Measurements from ENCODE around the gene DCBLD1.

The DCBLD1 gene

GRCh38 chr6:117473401-117473800 lies 9.1 kb upstream of the DCBLD1 start:
- DNase-seq: no peak

- DNase-seq: no peak
Observed at GRCh38 chr6:117477988-117478852, 4.3 kb upstream of the DCBLD1 start.

GRCh38 chr6:117478853-117479231 lies 3.6 kb upstream of the DCBLD1 start:
- DNase-seq: no peak

- DNase-seq: no peak
Observed at GRCh38 chr6:117480651-117481050, 1.8 kb upstream of the DCBLD1 start.

- no peak for DNase-seq
Observed at GRCh38 chr6:117481278-117481925, 1.1 kb upstream of the DCBLD1 start.

- DNase-seq: no peak
Observed at GRCh38 chr6:117481926-117482239, 591 bp upstream of the DCBLD1 start.

GRCh38 chr6:117483004-117483644 lies 650 bp downstream of the DCBLD1 start:
- DNase-seq: peak; percentile 66

GRCh38 chr6:117483645-117484016 lies 1.2 kb downstream of the DCBLD1 start:
- DNase-seq: no peak

- DNase-seq: no peak
Observed at GRCh38 chr6:117484052-117484646, 1.7 kb downstream of the DCBLD1 start.

GRCh38 chr6:117485433-117485832 lies 3.0 kb downstream of the DCBLD1 start:
- DNase-seq: no peak

GRCh38 chr6:117487821-117488220 lies 5.3 kb downstream of the DCBLD1 start:
- no peak for DNase-seq

- no peak for DNase-seq
Observed at GRCh38 chr6:117489003-117489402, 6.5 kb downstream of the DCBLD1 start.

- DNase-seq: no peak
Observed at GRCh38 chr6:117491916-117492315, 9.4 kb downstream of the DCBLD1 start.

GRCh38 chr6:117493470-117493869 lies 11.0 kb downstream of the DCBLD1 start:
- DNase-seq: no peak

GRCh38 chr6:117494283-117494682 lies 11.8 kb downstream of the DCBLD1 start:
- no peak for DNase-seq

GRCh38 chr6:117494694-117495318 lies 12.3 kb downstream of the DCBLD1 start:
- DNase-seq: no peak

- no peak for DNase-seq
Observed at GRCh38 chr6:117495425-117495824, 13.0 kb downstream of the DCBLD1 start.

- no peak for DNase-seq
Observed at GRCh38 chr6:117495869-117496268, 13.4 kb downstream of the DCBLD1 start.

GRCh38 chr6:117496383-117496990 lies 14.0 kb downstream of the DCBLD1 start:
- no peak for DNase-seq

- DNase-seq: no peak
Observed at GRCh38 chr6:117497237-117497636, 14.8 kb downstream of the DCBLD1 start.

GRCh38 chr6:117498159-117498558 lies 15.7 kb downstream of the DCBLD1 start:
- no peak for DNase-seq

- DNase-seq: no peak
Observed at GRCh38 chr6:117501722-117502121, 19.2 kb downstream of the DCBLD1 start.

- no peak for DNase-seq
Observed at GRCh38 chr6:117502580-117502979, 20.1 kb downstream of the DCBLD1 start.
